Effector CD4-positive, alpha-beta T cell (primary cell): ENCODE results near the gene GZMM.
"Not testable (repeated sequence)": the region's sequence is repeated elsewhere in the genome, so short reads cannot be mapped to it uniquely, and the experiment has no call there.

Source experiments
- DNase-seq: peaks from one replicate; pipeline ENCODE4 v3.0.0-alpha.2; 2020

GZMM gene

DNA sequence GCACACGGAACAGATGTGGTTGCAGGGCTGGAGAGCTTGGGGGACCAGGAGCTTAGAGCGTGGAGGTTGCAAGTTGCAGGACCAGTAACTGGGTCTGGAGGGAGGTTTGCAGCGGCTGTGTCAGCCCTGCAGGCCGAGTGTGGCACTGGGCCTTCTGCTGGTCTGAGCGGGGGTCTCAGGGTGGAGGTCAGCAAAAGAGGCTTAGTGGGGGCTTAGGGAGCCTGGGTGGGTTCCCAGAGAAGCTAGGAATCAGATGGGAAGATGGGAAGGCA is 40.1 kb downstream of the GZMM start:
- no peak for DNase-seq

GRCh38 chr19:584240-585001 is 40.6 kb downstream of the GZMM start:
- DNase-seq: peak; percentile 61

GRCh38 chr19:585146-585545 is 41.3 kb downstream of the GZMM start:
- DNase-seq: not testable (repeated sequence)

DNA sequence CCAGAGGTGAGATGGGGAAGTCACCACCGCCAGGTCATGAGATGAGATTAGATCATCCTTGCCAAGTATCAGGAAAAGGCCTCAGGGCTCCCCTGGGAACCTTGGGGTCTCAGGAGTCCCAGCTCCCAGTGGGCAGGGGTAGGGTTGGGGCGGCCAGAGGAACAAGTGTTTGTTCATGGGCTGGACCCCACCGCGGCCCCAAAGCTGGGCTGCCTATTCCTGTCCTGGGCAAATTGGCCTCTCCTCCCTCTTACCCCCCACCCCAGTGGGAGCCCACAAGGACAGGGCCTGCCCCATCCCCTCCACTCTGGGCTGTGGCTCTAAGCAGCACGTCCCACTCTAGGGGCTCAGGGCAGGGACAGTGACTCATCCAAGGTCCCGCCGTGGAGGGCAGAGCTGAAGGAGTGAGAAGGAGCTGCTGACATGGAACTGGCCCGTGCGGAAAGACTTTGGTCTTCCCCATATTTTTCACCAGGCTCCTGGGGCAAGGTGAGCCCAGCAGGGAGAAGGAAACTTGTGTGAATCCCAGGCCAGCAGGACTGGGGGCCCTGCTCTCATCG is 41.8 kb downstream of the GZMM start:
- no peak for DNase-seq

DNA sequence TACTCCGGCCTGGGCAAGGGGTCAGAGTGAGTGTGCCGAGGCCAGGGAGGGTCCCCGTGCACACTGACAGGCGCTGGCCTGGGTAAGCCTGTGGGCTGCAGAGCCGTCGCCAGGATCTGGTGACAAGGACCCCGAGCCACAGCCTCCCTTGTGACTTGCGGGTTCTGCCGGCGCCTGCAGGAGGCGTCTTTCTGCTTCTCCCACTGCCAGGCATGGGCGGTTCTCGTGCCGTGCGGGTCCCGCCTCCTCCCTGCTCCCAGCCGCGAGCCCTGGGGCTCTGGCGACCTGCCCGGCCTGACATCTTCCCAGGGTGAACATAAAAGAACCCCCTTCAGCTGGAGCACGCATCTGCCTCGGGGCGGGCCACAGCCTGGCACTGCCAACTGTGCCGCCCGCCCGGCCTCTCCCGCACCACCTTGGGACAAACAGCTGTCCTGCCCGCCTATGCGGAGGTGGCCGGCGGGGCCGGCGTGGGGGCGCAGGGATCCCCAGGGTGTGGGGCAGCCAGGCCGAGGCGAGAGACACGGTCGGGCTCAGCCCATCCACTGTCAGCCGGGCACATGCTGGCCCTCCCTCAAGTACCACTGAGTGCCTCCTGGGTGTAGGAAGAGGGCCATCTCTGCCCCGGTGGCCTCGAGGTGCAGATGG is 44.4 kb downstream of the GZMM start:
- DNase-seq: peak; percentile 44

- no peak for DNase-seq
Measured at GRCh38 chr19:588741-589692, 45.2 kb downstream of the GZMM start.

DNA sequence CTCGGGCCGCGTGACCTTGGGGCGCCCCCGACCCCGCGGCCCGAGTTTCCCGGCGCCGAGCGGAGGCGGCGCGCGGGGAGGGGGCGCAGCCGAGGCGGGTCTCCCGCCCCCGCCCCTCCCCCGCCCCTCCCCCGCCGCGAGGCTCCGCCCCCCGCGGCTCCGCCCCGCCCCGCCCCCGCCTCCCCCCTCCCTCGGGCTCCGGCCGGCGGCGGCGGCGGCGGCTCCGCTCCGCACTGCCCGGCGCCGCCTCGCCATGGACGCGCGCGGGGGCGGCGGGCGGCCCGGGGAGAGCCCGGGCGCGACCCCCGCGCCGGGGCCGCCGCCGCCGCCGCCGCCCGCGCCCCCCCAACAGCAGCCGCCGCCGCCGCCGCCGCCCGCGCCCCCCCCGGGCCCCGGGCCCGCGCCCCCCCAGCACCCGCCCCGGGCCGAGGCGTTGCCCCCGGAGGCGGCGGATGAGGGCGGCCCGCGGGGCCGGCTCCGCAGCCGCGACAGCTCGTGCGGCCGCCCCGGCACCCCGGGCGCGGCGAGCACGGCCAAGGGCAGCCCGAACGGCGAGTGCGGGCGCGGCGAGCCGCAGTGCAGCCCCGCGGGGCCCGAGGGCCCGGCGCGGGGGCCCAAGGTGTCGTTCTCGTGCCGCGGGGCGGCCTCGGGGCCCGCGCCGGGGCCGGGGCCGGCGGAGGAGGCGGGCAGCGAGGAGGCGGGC is 46.0 kb downstream of the GZMM start, which contains the start of gene HCN2:
Gene HCN2, plus strand, starts transcription at position 189 of the 703 bp plus-strand sequence. Its CDS starts 65 bp downstream, at position 254.
- DNase-seq: no peak

GRCh38 chr19:590396-590745 is 46.5 kb downstream of the GZMM start:
- no peak for DNase-seq

- no peak for DNase-seq
Measured at GRCh38 chr19:590750-591098, 46.9 kb downstream of the GZMM start.

- no peak for DNase-seq
Measured at GRCh38 chr19:591099-591958, 47.5 kb downstream of the GZMM start.

- no peak for DNase-seq
Measured at GRCh38 chr19:592101-592500, 48.2 kb downstream of the GZMM start.

GRCh38 chr19:593055-593454 is 49.2 kb downstream of the GZMM start:
- no peak for DNase-seq

- DNase-seq: no peak
Measured at GRCh38 chr19:593505-593904, 49.7 kb downstream of the GZMM start.

GRCh38 chr19:594265-594870 is 50.5 kb downstream of the GZMM start:
- DNase-seq: no peak

DNA sequence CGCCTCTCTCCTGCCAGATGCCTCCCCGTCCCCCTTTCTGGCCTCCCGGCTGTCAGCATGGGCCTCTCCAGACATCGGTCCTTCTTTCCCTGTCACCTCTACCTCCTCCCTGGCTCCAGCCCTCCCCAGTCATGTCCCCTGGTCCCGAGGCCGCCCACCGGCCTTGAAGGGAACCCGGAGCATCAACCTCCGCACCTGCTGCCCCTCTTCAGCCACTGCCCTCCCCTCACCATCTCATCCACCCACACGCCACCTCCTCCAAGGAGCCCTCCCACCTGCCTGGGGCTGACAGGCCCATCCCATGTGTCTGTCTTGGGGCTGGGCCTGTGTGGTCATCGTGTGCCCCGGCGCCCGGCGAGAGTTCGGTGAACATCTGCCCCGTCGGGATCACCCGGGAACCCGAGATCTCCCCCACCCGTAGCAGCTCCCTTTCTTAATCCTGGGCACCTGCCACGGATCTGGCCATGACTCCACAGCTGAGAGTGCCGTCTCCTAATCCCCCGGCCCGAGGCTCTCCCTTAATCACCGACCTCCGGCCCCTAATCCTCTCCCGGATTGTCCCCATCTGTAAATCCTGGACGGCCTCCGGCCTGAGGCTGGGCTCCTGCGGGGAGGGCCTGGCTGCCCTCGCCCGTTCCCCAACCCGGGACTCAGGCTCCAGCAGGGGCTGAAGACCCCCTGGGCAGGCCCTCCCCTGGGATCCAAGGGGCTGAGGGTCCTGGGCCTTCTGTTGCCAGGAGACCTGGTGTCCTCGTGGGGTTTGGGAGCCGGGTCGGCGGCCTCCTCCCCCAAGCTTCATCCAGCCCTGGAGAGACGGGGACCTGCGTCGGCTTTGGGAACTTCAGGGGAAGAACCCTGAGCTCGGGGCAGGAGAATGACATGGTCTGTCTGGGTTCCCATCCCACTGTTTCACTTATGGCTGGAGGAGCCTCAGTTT is 51.7 kb downstream of the GZMM start:
- DNase-seq: no peak

DNA sequence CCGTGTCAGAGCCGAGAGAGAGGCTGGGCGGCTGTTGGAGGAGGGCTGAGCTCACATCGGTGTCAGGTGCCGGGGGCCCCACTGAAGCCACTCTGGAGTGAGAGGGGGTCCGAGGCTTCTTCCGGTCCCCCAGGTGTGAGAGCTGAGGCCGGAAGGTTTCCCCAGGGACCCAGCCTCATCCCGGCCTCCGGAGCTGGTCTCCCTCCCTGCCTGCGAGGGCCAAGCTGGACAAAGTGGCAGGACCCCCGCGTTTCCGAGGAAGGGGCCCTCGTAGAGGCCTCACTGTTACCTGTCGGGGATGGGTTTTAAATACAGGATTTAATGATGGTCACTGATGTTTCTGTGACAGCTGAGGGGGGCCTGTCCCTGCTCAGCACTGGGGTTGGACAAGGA is 52.4 kb downstream of the GZMM start:
- DNase-seq: no peak

DNA sequence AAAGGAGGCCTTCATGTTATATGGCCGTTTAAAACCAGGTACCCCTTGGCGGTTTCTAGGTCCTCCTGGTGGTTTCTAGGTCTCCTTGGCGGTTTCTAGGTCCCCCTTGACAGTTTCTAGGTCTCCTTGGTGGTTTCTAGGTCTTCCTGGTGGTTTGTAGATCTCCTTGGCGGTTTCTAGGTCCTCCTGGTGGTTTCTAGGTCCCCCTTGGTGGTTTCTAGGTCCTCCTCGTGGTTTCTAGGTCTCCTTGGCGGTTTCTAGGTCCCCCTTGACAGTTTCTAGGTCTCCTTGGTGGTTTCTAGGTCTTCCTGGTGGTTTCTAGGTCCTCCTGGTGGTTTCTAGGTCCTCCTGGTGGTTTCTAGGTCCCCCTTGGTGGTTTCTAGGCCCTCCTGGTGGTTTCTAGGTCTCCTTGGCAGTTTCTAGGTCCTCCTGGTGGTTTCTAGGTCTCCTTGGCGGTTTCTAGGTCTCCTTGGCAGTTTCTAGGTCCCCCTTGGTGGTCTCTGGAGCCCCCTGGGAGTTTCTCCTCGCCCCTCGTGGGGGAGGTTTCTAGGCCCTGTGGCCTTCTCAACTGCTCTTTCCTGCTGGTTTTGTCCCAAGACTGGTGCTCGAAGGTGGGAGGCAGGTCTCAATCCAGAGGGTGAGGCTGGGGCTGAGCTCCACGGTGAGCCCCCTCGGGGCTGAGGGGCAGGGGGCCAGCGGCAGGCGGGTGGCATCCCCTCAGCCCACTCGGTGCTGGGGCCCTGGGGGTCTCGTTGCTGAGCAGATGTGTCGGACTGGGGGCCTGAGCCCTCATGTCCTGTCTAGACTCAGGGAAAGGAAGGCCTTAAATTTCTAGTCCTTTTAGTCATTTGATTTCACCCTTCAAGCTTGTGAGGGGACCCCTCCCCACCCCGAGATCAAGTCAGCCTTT is 53.8 kb downstream of the GZMM start:
- DNase-seq: no peak
